GM12865 (cell line): ENCODE results near the gene C5.

ENCODE experiments used
- DNase-seq: peaks from one replicate; pipeline ENCODE4 v3.0.0; 2010; ENCODE audit warnings: low read depth
- H3K4me3 ChIP-seq: 2 replicates; pipeline ENCODE4 v1.5.1; 2011; ENCODE audit warnings: mild to moderate bottlenecking, low read depth, low read length, control low read depth
- TF ChIP-seq, protein P1 (sequence below): IDR thresholded peaks from 2 replicates; pipeline ENCODE4 v1.5.1; 2011; ENCODE audit warnings: low read length, control low read depth, low read depth, inconsistent platforms; ENCODE audit not compliant: insufficient read depth; ENCODE audit errors: missing control alignments

C5 gene

DNA sequence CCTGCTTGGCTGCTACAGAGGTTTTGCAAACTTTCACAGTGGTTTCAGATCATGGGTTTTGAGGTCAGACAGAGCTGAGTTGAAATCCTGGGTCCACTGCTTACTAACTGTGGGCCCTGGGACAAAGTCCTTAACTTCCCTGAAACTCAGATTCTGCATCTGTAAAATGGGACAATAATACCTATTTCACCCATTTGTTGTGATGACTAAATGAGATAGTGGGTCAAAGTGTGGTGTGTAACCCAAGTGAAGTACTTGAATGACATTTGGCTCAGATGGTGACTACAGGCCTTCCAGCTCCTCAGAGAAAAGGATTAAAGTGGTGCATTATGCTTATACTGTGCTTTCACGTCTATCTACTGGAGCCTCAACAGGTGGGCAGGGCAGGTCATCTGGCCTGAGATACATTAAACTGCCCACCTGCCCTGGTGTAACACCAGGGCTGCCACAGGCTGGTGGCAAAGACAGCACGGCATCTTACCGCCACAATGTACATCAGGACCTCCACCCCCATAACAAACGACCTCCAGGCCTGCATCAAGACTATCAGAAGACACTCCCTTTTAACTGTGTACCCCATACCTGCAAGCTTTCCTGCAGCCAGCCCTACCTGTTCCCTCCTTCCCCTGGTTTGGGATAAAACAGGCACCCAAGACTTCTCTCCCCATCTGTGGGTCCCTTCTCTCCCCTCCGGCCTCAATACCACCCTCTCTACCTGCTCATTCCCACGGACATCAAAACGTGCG is 122.6 kb downstream of the C5 start:
- H3K4me3 ChIP-seq: peak overlapping the region; percentile 62
- peak; percentile 65 for DNase-seq
- TF ChIP-seq, protein P1, sequence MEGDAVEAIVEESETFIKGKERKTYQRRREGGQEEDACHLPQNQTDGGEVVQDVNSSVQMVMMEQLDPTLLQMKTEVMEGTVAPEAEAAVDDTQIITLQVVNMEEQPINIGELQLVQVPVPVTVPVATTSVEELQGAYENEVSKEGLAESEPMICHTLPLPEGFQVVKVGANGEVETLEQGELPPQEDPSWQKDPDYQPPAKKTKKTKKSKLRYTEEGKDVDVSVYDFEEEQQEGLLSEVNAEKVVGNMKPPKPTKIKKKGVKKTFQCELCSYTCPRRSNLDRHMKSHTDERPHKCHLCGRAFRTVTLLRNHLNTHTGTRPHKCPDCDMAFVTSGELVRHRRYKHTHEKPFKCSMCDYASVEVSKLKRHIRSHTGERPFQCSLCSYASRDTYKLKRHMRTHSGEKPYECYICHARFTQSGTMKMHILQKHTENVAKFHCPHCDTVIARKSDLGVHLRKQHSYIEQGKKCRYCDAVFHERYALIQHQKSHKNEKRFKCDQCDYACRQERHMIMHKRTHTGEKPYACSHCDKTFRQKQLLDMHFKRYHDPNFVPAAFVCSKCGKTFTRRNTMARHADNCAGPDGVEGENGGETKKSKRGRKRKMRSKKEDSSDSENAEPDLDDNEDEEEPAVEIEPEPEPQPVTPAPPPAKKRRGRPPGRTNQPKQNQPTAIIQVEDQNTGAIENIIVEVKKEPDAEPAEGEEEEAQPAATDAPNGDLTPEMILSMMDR: no peak

DNA sequence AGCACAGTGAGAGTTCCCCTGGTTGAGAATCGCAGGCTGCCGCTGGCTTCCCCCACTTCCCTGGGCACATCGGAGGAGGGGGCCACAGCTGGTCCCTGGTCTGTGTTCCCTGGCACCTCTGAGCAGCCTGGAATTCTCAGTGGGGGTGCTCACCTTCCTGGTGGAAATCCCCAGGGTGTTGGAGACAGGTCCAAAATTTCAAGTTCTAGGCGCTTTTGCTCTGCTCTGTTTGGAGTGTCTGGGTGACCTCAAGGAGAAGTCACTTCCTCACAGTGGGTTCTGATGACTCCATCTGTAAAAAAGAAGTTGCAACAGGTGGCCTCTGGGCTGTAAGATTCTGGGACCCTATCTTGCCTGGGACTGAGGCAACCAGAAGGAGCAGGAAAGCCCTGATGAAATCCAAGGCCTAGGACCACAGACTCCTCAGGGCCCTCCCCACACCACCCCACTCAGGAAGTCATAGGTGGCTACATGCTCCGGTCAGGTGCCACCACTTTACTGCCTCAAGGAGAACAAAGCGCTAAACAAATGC is 123.6 kb downstream of the C5 start, which contains the start of gene TRAF1:
TRAF1 (minus strand) TSS at position 400 of the 532 bp plus-strand sequence. CDS start 721 bp downstream, outside the sequence.
- H3K4me3 ChIP-seq: peak within 1 kb of the TSS; percentile 62
- peak; percentile 72 for DNase-seq
- TF ChIP-seq, protein P1: no peak

DNA sequence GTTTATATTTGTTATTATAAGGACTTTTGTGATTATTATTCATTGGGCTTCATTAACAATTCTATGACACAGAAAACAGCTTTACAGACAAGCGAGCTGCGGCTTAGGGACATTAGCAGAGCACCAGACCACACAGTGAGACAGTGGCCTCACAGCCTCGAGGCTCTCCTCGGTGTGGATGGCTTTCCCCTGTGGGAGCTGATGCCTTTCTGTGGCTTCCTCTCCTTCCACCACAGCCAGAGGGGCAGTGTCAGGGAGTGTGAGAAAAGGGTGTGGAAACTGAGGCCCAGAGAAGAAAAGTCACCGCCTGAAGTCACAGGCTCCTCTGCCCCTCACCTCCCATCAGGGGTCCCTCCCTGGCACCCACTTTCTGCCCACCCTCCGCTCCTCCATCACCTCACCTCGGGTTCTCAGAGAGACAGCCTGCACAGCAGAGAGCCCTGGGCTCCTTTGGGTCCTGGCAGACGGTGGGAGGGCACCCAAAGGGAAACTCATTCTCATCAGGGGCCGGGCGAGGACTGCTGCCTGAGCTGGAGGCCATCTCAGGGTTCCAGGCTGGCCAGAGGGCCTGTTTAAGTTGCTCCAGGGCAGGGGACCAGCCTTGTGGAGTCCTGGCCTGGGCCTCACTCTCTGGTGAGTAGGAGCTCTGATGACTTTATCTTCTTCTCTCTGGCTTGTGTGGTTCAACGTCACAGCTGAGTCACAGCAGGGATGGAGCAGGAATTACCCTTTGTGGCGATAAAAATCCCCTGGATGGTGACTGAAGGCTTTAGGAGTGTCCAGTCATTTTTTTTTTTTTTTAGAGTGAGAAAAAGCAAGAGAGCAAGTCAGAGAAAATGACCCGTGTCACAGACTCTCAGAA is 124.3 kb downstream of the C5 start:
- TF ChIP-seq, protein P1: no peak
- peak; percentile 91 for DNase-seq
- H3K4me3 ChIP-seq: peak overlapping the region; percentile 62

DNA sequence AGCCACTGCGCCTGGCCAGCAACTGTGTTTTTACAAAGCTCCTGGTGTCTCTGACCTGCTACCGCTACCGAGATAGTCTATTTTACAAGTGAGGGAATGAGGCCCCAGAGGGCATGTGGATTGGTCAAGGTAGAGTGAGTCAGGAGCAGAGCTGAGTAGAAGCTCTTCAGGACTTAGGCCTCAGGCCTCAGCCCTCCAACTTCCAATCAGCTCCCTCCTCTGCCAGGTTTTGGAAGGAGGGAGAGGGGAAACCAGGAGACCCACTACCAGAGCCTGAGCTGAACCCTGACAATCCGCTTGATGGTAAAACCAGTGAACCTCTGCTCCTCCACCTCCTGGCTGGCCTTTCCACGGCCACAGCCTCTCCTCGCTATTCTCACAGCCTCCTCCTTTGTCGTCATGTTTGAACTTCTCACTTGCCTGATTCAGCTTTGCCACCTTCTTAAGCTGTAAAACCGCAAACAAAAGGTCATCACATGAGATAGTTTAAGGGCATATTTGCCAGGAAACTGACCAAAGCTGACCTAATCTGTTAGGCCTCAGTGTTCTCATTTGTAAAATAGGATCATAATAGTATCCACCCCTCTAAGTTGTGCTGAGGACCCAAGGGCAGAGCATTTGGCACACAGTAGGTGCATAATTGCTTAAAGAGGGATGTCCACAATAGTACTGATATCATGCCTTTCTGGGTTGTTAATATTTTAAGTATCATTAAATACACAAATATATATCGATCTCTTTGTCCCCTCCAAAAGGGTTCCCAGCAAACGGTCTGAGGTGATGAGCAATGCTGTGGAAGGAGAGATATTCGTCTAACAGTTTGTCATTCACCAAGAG is 125.2 kb downstream of the C5 start:
- peak overlapping the region; percentile 62 for H3K4me3 ChIP-seq
- TF ChIP-seq, protein P1: no peak
- peak; percentile 47 for DNase-seq

DNA sequence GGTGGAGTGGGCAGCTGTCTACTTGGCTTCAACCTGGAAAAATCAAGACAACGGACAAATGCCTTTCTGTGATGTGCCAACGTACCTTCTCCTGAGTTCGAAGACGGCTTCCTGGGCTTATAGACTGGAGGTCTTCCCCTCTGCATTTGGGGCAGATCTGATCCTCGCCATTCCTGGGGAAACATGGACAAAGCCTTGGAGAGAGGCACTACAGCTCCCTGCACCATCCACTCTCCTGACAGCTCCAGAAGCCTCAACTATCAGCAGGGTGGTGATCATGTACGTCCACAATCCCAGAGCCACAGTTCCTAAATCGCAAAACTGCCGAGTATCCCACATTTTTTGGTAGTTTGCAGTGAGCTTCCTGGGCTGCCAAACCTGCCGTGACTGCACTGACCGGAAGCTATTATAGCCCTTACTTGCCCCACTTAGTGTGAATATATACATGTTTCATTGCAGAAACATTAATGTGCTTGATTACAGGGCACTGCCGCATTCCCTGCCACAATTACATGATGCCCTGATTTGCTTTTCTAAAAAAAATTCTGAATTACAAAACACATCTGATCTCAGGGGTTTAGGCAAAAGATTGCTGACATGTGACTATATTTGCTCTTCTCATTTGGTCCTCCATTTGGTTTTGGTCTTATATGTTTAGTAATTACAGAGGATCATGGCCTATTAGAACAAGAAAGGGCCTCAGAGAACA is 126.3 kb downstream of the C5 start:
- peak overlapping the region; percentile 62 for H3K4me3 ChIP-seq
- TF ChIP-seq, protein P1: no peak
- peak; percentile 18 for DNase-seq
